Measurements from ENCODE around the gene GATA5. TPM values are rescaled to one million over a fixed set of nuclear protein-coding genes. Genes with fewer than 3 reads are reported as not detected.
A peak's percentile ranks its signal among the peaks of the same experiment; 100 is the strongest.

GATA5 gene
- polyA plus RNA-seq, 1 donor from 2014 or later: not detected

DNA sequence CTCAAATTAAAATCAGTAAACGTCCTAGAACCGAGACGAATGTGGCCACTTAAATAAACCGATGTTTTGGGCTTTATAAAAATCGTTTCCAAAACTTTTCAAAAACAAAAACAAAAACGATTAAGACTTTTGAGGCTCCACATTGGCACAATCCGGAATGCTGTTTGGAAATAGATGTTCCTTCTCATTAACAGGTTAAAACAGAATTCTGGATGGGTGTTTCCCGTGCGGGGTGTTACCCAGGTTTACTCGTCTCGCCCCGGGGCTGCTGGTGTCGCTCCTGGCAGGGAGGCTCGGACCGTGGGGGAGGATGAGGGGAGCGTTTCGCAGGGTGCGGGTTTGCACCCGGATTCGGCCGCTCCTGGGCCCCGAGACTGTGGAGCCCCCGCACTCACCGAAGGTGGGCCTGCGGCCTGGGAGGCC, 1.2 kb downstream of the GATA5 start:
- Histone ChIP-seq H3K4me2 (ENCODE audit: low read length) (no peak overlapping the region), H3K9me2 (ENCODE audit: insufficient read depth, low read length) (no peaks in the 10 kb centered on the region), H3K27me3 (ENCODE audit: insufficient read depth, low read depth, low read length) (peaks cover 71% of the 10 kb centered on the region), H2AFZ (ENCODE audit: low read depth, low read length) (no peak overlapping the region), H3K4me3 (ENCODE audit: low read length) (no peak overlapping the region), H3K9me3 (ENCODE audit: low read length) (no peaks in the 10 kb centered on the region), H3K27ac (ENCODE audit: low read length) (no peak overlapping the region), H3F3A (ENCODE audit: insufficient read depth, low read length, poor library complexity, severe bottlenecking) (no peaks in the 10 kb centered on the region), H3K9ac (ENCODE audit: low read length) (no peak overlapping the region), H3K79me2 (replicated peaks; ENCODE audit: insufficient read depth, low read length) (no peaks in the 10 kb centered on the region), H3K36me3 (ENCODE audit: insufficient read depth, low read length) (no peaks in the 10 kb centered on the region), H4K20me1 (ENCODE audit: insufficient read depth) (no peaks in the 10 kb centered on the region)
- TF ChIP-seq MXI1 (conservative IDR thresholded peaks at IDR 0.05; ENCODE audit: poor library complexity, severe bottlenecking) (no peak), TAF1 (IDR thresholded peaks at IDR 0.05; ENCODE audit: low read depth) (no peak), EP300 (conservative IDR thresholded peaks at IDR 0.05; ENCODE audit: poor library complexity, severe bottlenecking) (no peak), RAD21 (conservative IDR thresholded peaks at IDR 0.05) (no peak), EZH2 (IDR thresholded peaks at IDR 0.05; ENCODE audit: borderline replicate concordance, insufficient read depth, low read length, poor library complexity, severe bottlenecking) (no peak), POLR2AphosphoS5 (IDR thresholded peaks at IDR 0.05) (no peak)
- TF ChIP-seq, protein P1, sequence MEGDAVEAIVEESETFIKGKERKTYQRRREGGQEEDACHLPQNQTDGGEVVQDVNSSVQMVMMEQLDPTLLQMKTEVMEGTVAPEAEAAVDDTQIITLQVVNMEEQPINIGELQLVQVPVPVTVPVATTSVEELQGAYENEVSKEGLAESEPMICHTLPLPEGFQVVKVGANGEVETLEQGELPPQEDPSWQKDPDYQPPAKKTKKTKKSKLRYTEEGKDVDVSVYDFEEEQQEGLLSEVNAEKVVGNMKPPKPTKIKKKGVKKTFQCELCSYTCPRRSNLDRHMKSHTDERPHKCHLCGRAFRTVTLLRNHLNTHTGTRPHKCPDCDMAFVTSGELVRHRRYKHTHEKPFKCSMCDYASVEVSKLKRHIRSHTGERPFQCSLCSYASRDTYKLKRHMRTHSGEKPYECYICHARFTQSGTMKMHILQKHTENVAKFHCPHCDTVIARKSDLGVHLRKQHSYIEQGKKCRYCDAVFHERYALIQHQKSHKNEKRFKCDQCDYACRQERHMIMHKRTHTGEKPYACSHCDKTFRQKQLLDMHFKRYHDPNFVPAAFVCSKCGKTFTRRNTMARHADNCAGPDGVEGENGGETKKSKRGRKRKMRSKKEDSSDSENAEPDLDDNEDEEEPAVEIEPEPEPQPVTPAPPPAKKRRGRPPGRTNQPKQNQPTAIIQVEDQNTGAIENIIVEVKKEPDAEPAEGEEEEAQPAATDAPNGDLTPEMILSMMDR (IDR thresholded peaks at IDR 0.05; ENCODE audit: poor library complexity, severe bottlenecking): no peak
- TF ChIP-seq, protein P2, sequence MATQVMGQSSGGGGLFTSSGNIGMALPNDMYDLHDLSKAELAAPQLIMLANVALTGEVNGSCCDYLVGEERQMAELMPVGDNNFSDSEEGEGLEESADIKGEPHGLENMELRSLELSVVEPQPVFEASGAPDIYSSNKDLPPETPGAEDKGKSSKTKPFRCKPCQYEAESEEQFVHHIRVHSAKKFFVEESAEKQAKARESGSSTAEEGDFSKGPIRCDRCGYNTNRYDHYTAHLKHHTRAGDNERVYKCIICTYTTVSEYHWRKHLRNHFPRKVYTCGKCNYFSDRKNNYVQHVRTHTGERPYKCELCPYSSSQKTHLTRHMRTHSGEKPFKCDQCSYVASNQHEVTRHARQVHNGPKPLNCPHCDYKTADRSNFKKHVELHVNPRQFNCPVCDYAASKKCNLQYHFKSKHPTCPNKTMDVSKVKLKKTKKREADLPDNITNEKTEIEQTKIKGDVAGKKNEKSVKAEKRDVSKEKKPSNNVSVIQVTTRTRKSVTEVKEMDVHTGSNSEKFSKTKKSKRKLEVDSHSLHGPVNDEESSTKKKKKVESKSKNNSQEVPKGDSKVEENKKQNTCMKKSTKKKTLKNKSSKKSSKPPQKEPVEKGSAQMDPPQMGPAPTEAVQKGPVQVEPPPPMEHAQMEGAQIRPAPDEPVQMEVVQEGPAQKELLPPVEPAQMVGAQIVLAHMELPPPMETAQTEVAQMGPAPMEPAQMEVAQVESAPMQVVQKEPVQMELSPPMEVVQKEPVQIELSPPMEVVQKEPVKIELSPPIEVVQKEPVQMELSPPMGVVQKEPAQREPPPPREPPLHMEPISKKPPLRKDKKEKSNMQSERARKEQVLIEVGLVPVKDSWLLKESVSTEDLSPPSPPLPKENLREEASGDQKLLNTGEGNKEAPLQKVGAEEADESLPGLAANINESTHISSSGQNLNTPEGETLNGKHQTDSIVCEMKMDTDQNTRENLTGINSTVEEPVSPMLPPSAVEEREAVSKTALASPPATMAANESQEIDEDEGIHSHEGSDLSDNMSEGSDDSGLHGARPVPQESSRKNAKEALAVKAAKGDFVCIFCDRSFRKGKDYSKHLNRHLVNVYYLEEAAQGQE (IDR thresholded peaks at IDR 0.05; ENCODE audit: borderline replicate concordance): no peak

DNA sequence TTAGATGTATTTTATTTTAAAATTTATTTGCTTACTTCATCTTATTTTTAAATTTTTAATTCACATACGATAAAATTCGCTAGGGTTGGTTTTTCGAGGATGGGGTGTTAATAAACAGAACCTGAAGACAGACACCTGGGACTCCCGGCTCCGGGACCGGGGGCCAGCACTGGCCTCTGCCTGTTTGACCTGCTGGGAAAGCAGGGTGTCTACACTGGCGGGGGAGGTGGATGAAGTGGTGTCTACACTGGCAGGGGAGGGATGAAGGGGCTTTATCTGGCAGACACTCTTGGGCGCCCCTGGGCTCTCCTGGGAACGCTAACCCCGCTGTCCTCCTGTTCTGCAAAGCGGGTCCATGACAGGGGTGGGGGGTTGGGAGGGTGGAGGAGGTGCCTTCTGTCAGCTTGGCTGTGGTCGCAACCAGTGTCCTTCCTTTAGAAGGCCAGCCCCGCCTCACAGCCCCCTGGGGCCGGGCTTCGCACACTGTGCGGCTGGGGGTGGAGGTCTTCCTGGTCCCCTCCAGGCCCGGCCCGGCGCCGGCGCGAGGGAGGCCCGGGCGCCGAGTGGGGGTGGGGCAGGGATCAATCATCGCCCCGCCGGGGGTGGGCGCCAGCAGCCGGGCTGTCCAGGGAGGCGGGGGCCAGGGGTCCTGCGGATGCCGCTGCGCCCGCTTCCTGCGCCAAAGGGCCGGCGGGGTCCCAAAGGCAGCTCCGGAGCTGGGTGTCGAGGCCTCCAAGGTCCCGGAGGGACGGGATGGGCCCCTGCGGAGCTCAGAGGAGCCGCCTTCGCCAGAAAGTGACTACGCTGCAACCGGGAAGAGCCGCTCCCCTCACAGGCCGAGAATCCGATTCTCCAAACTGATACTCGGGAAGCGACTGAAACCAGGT, 1.8 kb downstream of the GATA5 start:
- H3K9me3 ChIP-seq (ENCODE audit: low read length): no peaks in the 10 kb centered on the region
- no peak overlapping the region for H3K27ac ChIP-seq (ENCODE audit: low read length)
- H3K4me2 ChIP-seq (ENCODE audit: low read length): no peak overlapping the region
- no peaks in the 10 kb centered on the region for H3K9me2 ChIP-seq (ENCODE audit: insufficient read depth, low read length)
- no peaks in the 10 kb centered on the region for H3K79me2 ChIP-seq (replicated peaks; ENCODE audit: insufficient read depth, low read length)
- H3K4me3 ChIP-seq (ENCODE audit: low read length): no peak overlapping the region
- no peak overlapping the region for H3K9ac ChIP-seq (ENCODE audit: low read length)
- no peaks in the 10 kb centered on the region for H3F3A ChIP-seq (ENCODE audit: insufficient read depth, low read length, poor library complexity, severe bottlenecking)
- H2AFZ ChIP-seq (ENCODE audit: low read depth, low read length): no peak overlapping the region
- no peaks in the 10 kb centered on the region for H4K20me1 ChIP-seq (ENCODE audit: insufficient read depth)
- H3K36me3 ChIP-seq (ENCODE audit: insufficient read depth, low read length): no peaks in the 10 kb centered on the region
- TF ChIP-seq EZH2 (IDR thresholded peaks at IDR 0.05; ENCODE audit: borderline replicate concordance, insufficient read depth, low read length, poor library complexity, severe bottlenecking) (peak; percentile 31), RAD21 (conservative IDR thresholded peaks at IDR 0.05) (no peak), EP300 (conservative IDR thresholded peaks at IDR 0.05; ENCODE audit: poor library complexity, severe bottlenecking) (no peak)
- H3K27me3 ChIP-seq (ENCODE audit: insufficient read depth, low read depth, low read length): peaks cover 64% of the 10 kb centered on the region
